HG02642 (cell line): Measurements from ENCODE around the gene MACIR.

ENCODE experiments used
- ATAC-seq: cut with Tn5 transposase; IDR thresholded peaks from one replicate; pipeline ENCODE4 v1.9.1; 2021; ENCODE audit warnings: mild to moderate bottlenecking; ENCODE audit not compliant: unreplicated experiment, poor library complexity

MACIR gene

DNA sequence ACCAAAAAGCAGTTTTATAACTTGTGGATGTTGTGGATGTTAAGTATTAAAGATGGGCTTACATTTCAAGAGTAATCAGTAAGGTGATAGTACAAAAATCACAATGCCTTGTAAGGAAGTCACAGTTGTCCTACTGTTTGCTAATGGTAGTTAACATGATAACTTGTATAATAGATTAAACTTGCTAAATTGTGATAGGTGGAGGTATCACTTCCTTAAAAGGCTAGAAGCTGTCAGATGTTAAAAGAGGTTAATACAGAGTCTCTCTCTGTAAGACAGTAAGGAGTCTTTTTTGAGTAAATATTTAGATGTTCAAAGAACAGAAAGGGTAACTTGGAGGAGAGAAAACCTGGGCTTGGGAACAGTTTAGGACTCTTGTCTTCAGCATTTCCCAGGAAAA is 14.2 kb upstream of the MACIR start:
- no peak for ATAC-seq

DNA sequence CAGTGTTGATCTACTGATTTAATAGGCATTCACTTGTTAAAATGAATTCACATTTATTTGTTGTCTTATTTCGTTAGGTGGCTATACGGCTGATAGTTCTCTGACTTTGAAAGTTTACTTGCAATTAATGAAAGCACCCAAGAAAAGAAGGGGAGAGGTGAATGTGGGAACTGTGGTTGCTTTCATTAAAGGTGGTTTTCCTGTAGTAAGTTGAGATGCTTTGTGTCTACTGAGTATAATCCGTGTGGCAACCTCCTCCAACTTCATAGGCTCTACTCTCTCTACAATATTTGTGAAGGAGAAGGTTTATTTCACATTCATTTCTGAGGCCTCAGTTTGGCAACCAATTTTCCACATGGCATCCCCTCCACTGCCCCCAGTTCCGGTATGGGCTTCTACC is 12.8 kb upstream of the MACIR start:
- no peak for ATAC-seq

- no peak for ATAC-seq
Observed at GRCh38 chr5:103247118-103247517, 11.4 kb upstream of the MACIR start.

DNA sequence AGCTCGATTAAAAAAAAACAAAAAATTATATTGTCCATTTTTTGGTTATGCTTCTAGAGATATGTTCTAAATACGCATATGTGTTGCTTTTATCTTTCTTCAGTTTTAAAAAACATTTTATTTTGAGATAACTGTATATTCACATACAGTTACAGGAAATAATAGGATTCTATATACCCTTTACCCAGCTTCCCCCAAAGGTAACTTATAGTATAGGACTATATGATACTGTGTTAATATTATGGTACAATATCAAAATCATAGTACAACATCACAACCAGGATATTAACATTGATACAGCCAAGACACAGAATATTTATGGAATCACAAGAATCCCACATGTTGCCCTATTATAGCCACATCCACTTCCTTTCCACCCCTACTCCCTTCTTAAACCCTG is 9.5 kb upstream of the MACIR start:
- ATAC-seq = no peak

GRCh38 chr5:103254921-103255320 is 3.6 kb upstream of the MACIR start:
- no peak for ATAC-seq

DNA sequence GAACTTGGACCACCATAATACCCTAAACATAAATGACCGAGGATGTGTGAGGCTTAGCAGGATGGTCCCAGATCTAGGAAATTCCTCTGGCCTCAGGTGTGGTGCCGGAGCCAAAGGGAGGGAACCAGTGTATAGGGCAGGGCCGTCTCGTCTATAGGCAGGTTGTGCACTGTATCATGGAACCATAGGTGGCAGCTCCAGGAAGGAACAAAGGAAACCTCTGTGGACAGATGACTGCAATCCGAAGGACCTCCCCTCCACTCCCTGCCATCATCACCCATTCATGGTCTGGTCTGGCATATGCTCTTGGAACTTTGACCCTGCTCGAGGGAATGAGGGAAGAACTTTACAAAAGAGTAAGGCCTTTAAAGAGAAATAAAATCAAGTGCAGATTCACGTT is 2.9 kb upstream of the MACIR start:
- ATAC-seq = no peak

GRCh38 chr5:103256178-103256577 is 2.4 kb upstream of the MACIR start:
- no peak for ATAC-seq

DNA sequence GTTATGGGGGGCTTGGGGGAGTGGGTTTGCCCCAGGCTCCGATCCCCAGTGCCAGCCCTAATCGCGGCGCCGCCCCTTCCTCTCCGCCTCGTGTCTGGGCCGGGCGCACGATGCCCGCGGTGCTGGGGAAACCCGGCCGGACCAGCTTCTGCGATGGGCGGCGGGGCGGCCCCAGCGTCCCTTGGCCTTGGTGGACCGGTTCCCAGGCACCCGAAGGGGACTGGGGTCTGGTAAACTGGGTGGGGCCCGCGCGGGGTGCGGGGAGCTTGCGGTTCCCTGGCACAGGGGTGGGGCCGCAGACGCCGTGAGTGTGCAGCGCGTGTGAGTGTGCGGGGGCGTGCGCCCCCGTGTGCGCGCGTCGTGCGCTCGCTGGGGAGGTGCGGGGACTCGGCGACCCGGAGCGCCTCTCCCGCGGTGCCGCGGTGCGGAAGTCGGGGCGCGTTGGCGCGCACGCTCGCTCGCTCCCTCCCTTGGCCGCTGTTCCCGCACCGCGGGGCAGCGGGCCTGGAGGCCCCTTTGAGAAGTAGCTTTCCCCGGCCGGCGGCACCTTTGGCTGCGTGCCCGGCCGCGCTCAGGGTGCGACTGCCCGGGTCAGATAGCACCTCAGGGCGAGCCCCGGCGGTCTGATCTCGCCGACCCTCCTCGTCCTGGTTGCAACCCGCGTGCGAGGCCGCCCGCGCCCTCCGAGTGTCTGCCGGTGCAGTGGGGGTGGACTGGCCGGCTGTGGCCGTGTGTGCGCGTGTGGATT is 568 bp downstream of the MACIR start:
- peak; percentile 46 for ATAC-seq

DNA sequence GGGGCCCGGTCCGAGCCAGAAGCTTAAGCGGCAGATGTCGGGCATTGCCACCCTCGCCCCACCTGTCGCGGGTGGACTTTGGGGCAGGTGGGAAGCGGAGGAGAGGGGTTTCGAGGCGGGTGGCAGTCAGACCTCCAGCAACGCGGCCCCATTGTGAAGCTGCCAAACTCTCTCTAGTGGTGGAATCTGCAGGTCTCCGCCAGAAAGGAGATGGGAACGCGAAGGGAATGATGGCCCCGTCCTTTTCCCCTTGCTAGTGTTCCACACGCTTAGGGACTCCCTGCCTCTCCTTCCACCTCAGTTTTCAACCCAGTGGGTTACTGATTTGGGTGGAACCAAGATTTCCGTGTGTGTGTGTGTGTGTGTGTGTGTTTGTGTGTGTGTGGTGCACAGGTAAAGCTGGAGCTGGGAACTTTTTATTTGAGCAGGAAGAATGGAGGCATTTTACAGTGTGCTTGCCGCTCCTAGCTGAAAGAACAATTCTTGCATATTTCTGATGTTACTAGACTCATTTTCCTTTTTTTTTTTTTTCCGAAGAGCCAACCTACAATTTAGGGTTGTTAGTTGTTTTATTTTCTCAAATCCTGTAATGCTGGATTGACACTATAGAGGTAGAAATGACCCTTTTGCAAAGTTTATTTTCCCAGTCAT is 1.3 kb downstream of the MACIR start:
- ATAC-seq = no peak

DNA sequence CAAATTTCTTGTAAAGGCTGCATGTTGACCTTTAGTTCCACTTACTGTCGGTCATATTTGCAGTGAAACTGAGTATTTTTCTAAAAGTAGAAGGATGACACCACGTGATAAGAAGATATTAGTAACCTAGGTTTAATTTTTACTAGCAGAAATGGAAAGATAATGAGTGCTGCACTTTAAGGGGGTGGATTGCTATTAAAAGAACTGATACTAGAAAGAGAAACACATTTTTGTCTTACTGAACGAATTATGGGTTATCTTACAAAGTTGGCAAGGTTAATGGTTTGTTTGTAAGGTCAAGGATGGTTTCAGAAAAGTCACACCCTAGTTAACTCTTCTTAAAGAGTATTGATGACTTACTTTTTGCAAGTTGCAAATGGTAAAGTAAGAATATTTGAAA is 2.4 kb downstream of the MACIR start:
- peak; percentile 16 for ATAC-seq

GRCh38 chr5:103262422-103262871 is 3.9 kb downstream of the MACIR start:
- ATAC-seq = no peak

GRCh38 chr5:103263054-103263453 is 4.5 kb downstream of the MACIR start:
- ATAC-seq = no peak

DNA sequence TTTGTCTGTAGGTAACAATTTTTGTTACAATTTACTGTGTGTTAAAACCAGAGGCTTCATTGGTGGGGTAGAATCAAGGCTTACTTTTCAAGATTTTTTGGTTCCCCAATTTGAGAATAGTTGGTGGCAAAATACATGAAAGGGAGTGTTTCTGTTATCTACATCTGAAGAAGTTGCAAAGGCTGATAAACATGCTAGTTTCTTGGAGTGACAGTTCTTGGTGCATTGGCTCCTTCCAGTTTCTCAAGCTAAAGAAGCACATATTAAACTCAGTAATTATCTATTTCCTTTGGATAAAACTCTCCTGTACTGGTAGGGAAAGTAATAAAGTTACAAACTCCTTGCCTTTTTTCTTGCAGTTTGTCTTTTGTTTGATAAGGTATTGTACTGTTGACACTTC is 5.9 kb downstream of the MACIR start:
- ATAC-seq = no peak

- no peak for ATAC-seq
Observed at GRCh38 chr5:103270581-103270980, 12.0 kb downstream of the MACIR start.

DNA sequence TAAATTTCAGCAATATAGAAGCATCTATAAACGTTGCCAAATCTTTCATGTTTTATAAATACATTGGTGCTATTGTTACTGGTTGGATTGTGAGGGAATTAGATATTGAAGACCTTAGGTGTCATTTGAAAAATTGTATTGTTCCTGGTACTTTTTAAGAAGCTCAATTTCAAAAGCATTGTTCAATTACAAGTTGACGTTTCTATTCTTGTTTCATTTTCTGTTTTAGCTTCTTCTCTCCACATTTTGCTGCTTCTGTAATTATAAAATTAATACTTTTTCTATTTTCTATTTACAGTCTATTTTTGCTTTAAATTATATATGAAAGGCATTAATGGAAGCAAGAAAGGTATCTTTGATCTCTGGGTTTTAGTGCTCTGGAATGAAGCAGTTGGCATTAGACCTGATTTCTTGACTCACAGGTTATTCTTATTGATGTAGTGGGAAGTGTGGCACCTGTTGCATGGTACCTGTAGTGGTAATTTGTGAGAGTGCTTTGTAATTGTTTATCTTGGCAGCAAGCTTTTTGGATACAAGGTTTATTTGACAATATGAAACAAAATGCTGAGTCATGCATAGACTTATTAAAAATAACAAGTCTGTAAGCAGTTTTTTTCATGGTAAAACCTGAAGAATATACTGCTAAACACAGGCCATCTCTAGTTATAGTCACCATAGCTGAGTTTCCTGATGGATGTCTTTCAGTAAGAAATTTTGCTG is 13.2 kb downstream of the MACIR start:
- ATAC-seq = peak; percentile 42

DNA sequence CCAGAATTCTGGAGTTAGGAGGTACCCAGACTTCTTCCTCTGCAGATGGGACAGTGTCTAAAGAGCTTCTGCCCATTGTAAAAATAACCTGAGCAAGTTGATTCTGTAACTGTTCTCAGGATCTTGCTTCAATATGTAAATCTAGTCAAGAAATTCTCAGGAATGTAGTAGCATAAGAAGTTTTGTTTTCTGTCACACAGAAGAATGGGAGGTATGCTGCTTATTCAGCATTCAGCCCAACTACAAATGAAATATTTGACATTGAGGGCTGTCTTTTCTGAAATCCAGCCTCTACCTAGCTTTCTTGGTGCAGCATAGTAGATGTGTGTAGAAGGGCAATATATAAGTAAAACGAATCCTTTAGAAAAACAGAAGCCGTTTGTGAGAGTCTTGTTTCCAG is 13.8 kb downstream of the MACIR start:
- no peak for ATAC-seq

DNA sequence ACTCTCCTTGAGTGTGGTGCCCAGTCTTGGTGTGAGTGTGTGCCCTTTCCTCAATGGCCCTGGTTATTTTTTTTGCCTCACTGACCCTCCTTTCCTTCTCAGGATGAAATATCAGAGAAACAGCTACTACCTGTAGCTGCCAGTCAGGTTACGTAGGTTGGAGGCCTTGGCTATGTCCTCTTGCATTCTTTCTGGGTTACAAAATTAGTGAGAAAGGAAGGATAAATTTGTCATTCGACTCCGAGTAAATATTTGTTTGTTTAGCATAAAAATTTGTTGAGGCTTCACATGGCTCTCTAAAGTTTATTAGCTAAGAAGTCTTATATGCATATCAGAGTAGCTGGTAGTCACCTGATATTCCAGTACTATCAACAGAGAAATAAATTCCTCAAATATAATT is 15.4 kb downstream of the MACIR start:
- no peak for ATAC-seq

DNA sequence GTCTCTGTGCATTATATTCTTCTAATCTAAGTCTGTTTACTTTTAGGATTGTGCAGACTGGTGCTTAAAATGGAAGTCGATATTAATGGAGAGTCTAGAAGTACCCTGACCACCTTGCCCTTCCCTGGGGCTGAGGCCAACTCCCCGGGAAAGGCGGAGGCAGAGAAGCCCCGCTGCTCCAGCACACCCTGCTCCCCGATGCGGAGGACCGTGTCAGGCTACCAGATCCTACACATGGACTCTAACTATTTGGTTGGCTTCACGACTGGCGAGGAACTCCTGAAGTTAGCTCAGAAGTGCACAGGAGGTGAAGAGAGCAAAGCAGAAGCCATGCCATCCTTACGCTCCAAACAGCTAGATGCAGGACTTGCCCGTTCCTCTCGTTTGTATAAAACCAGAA is 17.3 kb downstream of the MACIR start:
- no peak for ATAC-seq

GRCh38 chr5:103280967-103281366 is 22.4 kb downstream of the MACIR start:
- no peak for ATAC-seq

- no peak for ATAC-seq
Observed at GRCh38 chr5:103283120-103283519, 24.6 kb downstream of the MACIR start.

GRCh38 chr5:103283869-103284268 is 25.3 kb downstream of the MACIR start:
- ATAC-seq = no peak
